ENCODE measurements around the gene TUNAR.

The TUNAR gene

DNA sequence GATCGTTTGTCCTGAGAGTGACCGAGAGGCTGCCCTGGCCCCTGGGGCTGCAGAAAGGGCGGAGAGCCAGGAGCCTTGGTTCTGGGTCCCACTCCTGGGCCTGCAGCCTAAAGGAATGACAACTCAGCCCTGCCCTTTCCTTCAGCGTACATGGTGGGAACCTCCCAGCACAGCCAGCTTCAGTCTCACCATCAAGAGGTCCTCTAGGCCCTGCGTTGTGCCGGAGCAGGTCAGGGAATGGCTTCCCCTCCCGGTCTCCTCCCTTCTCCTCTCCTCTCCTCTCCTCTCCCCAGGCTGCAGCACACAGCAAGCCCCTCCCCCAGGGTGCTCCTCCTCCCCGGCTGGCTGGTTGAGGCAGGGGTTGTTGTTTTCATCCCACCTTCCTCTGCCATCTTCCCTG is 44.6 kb upstream of the TUNAR start:
- in situ Hi-C loops (cut with HindIII; ENCODE audit: low sequenced_read_pairs), result no loop called here
- TF ChIP-seq CTCF (IDR thresholded peaks at IDR 0.05; ENCODE audit: low read depth, low read length, missing control alignments), result no peak
- no peak overlapping the region for H3K4me3 ChIP-seq (ENCODE audit: low read depth, low read length)
- no peak for DNase-seq (ENCODE audit: low read depth)

DNA sequence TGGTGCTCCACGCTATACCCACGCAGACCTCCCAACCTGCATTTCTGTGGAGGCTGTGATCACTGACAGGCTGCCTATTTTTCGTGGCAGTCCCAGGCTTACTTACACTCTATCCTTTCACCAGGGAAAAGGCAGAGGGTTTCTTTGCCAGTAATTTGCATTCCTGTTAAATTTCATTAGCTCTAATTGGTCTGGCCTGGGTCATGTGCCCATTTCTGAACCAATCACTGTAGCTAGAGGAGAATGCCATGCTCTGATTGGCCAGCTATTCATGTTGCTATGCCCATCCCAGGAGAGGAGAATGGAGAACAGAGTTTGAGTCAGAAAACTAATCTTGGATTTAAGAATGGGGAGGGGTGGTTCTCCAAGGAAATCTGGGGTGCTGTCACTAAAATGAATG is 43.2 kb upstream of the TUNAR start:
- H3K4me3 ChIP-seq (ENCODE audit: low read depth, low read length), result no peak overlapping the region
- no peak for DNase-seq (ENCODE audit: low read depth)
- in situ Hi-C loops (cut with HindIII; ENCODE audit: low sequenced_read_pairs), result no loop called here
- no peak for TF ChIP-seq CTCF (IDR thresholded peaks at IDR 0.05; ENCODE audit: low read depth, low read length, missing control alignments)

DNA sequence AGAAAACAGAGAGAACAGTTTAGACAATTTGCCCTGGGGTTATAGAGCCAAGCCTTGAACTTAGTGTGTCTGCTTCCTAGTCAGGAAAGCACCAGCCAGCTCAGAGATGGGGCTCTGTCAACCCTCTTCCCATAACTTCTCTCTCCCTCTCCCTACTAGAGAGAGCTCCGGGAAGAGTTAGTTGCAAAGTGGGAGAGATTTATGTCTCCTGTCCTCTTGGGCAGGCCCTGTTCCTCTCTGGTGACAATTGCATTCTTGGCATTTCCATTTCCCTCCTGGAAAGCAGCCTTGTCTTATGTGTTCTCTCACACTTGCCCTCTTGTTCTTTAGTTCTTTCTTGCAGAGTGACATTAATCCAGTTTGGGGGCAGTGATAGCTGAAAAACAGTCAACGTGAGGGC is 42.1 kb upstream of the TUNAR start:
- in situ Hi-C loops (cut with HindIII; ENCODE audit: low sequenced_read_pairs), result no loop called here
- TF ChIP-seq CTCF (IDR thresholded peaks at IDR 0.05; ENCODE audit: low read depth, low read length, missing control alignments), result no peak
- no peak overlapping the region for H3K4me3 ChIP-seq (ENCODE audit: low read depth, low read length)
- DNase-seq (ENCODE audit: low read depth), result no peak

- no peak for DNase-seq (ENCODE audit: low read depth)
- in situ Hi-C loops (cut with HindIII; ENCODE audit: low sequenced_read_pairs), result no loop called here
- H3K4me3 ChIP-seq (ENCODE audit: low read depth, low read length), result no peak overlapping the region
- TF ChIP-seq CTCF (IDR thresholded peaks at IDR 0.05; ENCODE audit: low read depth, low read length, missing control alignments), result no peak
Measured at GRCh38 chr14:95835121-95835730, 41.4 kb upstream of the TUNAR start.

- no peak overlapping the region for H3K4me3 ChIP-seq (ENCODE audit: low read depth, low read length)
- TF ChIP-seq CTCF (IDR thresholded peaks at IDR 0.05; ENCODE audit: low read depth, low read length, missing control alignments), result no peak
- no peak for DNase-seq (ENCODE audit: low read depth)
- in situ Hi-C loops (cut with HindIII; ENCODE audit: low sequenced_read_pairs), result no loop called here
Measured at GRCh38 chr14:95838862-95839261, 37.8 kb upstream of the TUNAR start.

GRCh38 chr14:95840094-95840700 is 36.4 kb upstream of the TUNAR start:
- TF ChIP-seq CTCF (IDR thresholded peaks at IDR 0.05; ENCODE audit: low read depth, low read length, missing control alignments), result no peak
- H3K4me3 ChIP-seq (ENCODE audit: low read depth, low read length), result no peak overlapping the region
- in situ Hi-C loops (cut with HindIII; ENCODE audit: low sequenced_read_pairs), result no loop called here
- DNase-seq (ENCODE audit: low read depth), result no peak
